ENCODE measurements around the gene PDZD4.

Gene PDZD4

GRCh38 chrX:153862369-153863250, 32.3 kb upstream of the PDZD4 start:
- Histone ChIP-seq H2BK120ac (ENCODE audit: low read depth, low read length) (no peak overlapping the region), H3K79me1 (ENCODE audit: low read length) (no peaks in the 10 kb centered on the region), H3K27ac (ENCODE audit: low read depth, low read length) (no peak overlapping the region), H3K4ac (ENCODE audit: low read depth, low read length) (no peak overlapping the region), H2BK5ac (ENCODE audit: low read length) (no peak overlapping the region), H3K4me1 (ENCODE audit: control insufficient read depth, low read depth, low read length) (no peaks in the 10 kb centered on the region), H4K8ac (ENCODE audit: low read depth, low read length) (no peak overlapping the region), H3K56ac (ENCODE audit: low read length) (no peak overlapping the region), H3K27me3 (ENCODE audit: insufficient read depth, low read length, poor library complexity) (no peaks in the 10 kb centered on the region), H3K79me2 (ENCODE audit: control insufficient read depth, insufficient read depth, low read length) (no peaks in the 10 kb centered on the region), H3K18ac (ENCODE audit: low read length) (no peak overlapping the region), H3K4me3 (ENCODE audit: low read length) (no peak overlapping the region), H4K5ac (ENCODE audit: low read length) (no peak overlapping the region), H3K36me3 (ENCODE audit: control insufficient read depth, insufficient read depth, low read length) (no peaks in the 10 kb centered on the region), H2BK15ac (replicated peaks; ENCODE audit: low read depth) (no peak overlapping the region), H3K23ac (ENCODE audit: low read length) (no peak overlapping the region), H3K4me2 (ENCODE audit: low read length) (no peak overlapping the region), H3K9ac (ENCODE audit: low read length) (no peak overlapping the region), H2AK5ac (ENCODE audit: low read length) (no peak overlapping the region)
- no peak for DNase-seq
- WGBS (ENCODE audit: extremely low coverage, insufficient coverage, low lambda C conversion rate) = no CpG with 5 or more reads among the region's 22 CpGs

- H3K36me3 ChIP-seq (ENCODE audit: control insufficient read depth, insufficient read depth, low read length) = no peaks in the 10 kb centered on the region
- WGBS (ENCODE audit: extremely low coverage, insufficient coverage, low lambda C conversion rate) = no CpG with 5 or more reads among the region's 21 CpGs
- no peak overlapping the region for H3K4me2 ChIP-seq (ENCODE audit: low read length)
Observed at GRCh38 chrX:153861733-153862310, 31.5 kb upstream of the PDZD4 start.

GRCh38 chrX:153861151-153861550, 30.8 kb upstream of the PDZD4 start:
- WGBS (ENCODE audit: extremely low coverage, insufficient coverage, low lambda C conversion rate) = no CpG with 5 or more reads among the region's 10 CpGs
- Histone ChIP-seq H3K56ac (ENCODE audit: low read length) (no peak overlapping the region), H3K27ac (ENCODE audit: low read depth, low read length) (no peak overlapping the region), H3K18ac (ENCODE audit: low read length) (no peak overlapping the region), H2BK120ac (ENCODE audit: low read depth, low read length) (no peak overlapping the region), H3K79me1 (ENCODE audit: low read length) (no peaks in the 10 kb centered on the region), H2BK15ac (replicated peaks; ENCODE audit: low read depth) (no peak overlapping the region), H3K79me2 (ENCODE audit: control insufficient read depth, insufficient read depth, low read length) (no peaks in the 10 kb centered on the region), H3K23ac (ENCODE audit: low read length) (no peak overlapping the region), H3K27me3 (ENCODE audit: insufficient read depth, low read length, poor library complexity) (no peaks in the 10 kb centered on the region), H2AK5ac (ENCODE audit: low read length) (no peak overlapping the region), H3K4me3 (ENCODE audit: low read length) (no peak overlapping the region), H3K4me1 (ENCODE audit: control insufficient read depth, low read depth, low read length) (no peaks in the 10 kb centered on the region), H4K5ac (ENCODE audit: low read length) (no peak overlapping the region), H3K4me2 (ENCODE audit: low read length) (no peak overlapping the region), H3K36me3 (ENCODE audit: control insufficient read depth, insufficient read depth, low read length) (no peaks in the 10 kb centered on the region), H2BK5ac (ENCODE audit: low read length) (no peak overlapping the region), H3K4ac (ENCODE audit: low read depth, low read length) (no peak overlapping the region), H4K8ac (ENCODE audit: low read depth, low read length) (no peak overlapping the region), H3K9ac (ENCODE audit: low read length) (no peak overlapping the region)
- no peak for DNase-seq

More at GRCh38 chrX:153861733-153862310, 31.5 kb upstream of the PDZD4 start:
- no peaks in the 10 kb centered on the region for H3K4me1 ChIP-seq (ENCODE audit: control insufficient read depth, low read depth, low read length)
- no peak overlapping the region for H3K9ac ChIP-seq (ENCODE audit: low read length)
- no peak for DNase-seq
- H2BK15ac ChIP-seq (replicated peaks; ENCODE audit: low read depth) = no peak overlapping the region
- H4K8ac ChIP-seq (ENCODE audit: low read depth, low read length) = no peak overlapping the region
- H2BK120ac ChIP-seq (ENCODE audit: low read depth, low read length) = no peak overlapping the region
- H3K4me3 ChIP-seq (ENCODE audit: low read length) = no peak overlapping the region
- H3K56ac ChIP-seq (ENCODE audit: low read length) = no peak overlapping the region
- H2BK5ac ChIP-seq (ENCODE audit: low read length) = no peak overlapping the region
- H3K18ac ChIP-seq (ENCODE audit: low read length) = no peak overlapping the region
- no peak overlapping the region for H4K5ac ChIP-seq (ENCODE audit: low read length)
- H3K23ac ChIP-seq (ENCODE audit: low read length) = no peak overlapping the region
- no peaks in the 10 kb centered on the region for H3K27me3 ChIP-seq (ENCODE audit: insufficient read depth, low read length, poor library complexity)
- H3K4ac ChIP-seq (ENCODE audit: low read depth, low read length) = no peak overlapping the region
- no peaks in the 10 kb centered on the region for H3K79me2 ChIP-seq (ENCODE audit: control insufficient read depth, insufficient read depth, low read length)
- no peak overlapping the region for H3K27ac ChIP-seq (ENCODE audit: low read depth, low read length)
- no peak overlapping the region for H2AK5ac ChIP-seq (ENCODE audit: low read length)
- no peaks in the 10 kb centered on the region for H3K79me1 ChIP-seq (ENCODE audit: low read length)

- no peak overlapping the region for H3K9ac ChIP-seq (ENCODE audit: low read length)
- no peak overlapping the region for H2BK120ac ChIP-seq (ENCODE audit: low read depth, low read length)
- no peaks in the 10 kb centered on the region for H3K27me3 ChIP-seq (ENCODE audit: insufficient read depth, low read length, poor library complexity)
- H3K27ac ChIP-seq (ENCODE audit: low read depth, low read length) = no peak overlapping the region
- no peak overlapping the region for H4K5ac ChIP-seq (ENCODE audit: low read length)
- no peaks in the 10 kb centered on the region for H3K79me1 ChIP-seq (ENCODE audit: low read length)
- no peaks in the 10 kb centered on the region for H3K4me1 ChIP-seq (ENCODE audit: control insufficient read depth, low read depth, low read length)
- H3K4me2 ChIP-seq (ENCODE audit: low read length) = no peak overlapping the region
- no peak for DNase-seq
- H2BK5ac ChIP-seq (ENCODE audit: low read length) = no peak overlapping the region
- H3K79me2 ChIP-seq (ENCODE audit: control insufficient read depth, insufficient read depth, low read length) = no peaks in the 10 kb centered on the region
- no peak overlapping the region for H2AK5ac ChIP-seq (ENCODE audit: low read length)
- H3K36me3 ChIP-seq (ENCODE audit: control insufficient read depth, insufficient read depth, low read length) = no peaks in the 10 kb centered on the region
- no peak overlapping the region for H3K56ac ChIP-seq (ENCODE audit: low read length)
- H3K4me3 ChIP-seq (ENCODE audit: low read length) = no peak overlapping the region
- no peak overlapping the region for H3K23ac ChIP-seq (ENCODE audit: low read length)
- no peak overlapping the region for H3K4ac ChIP-seq (ENCODE audit: low read depth, low read length)
- H3K18ac ChIP-seq (ENCODE audit: low read length) = no peak overlapping the region
- H2BK15ac ChIP-seq (replicated peaks; ENCODE audit: low read depth) = no peak overlapping the region
- WGBS (ENCODE audit: extremely low coverage, insufficient coverage, low lambda C conversion rate) = no CpG with 5 or more reads among the region's 2 CpGs
- H4K8ac ChIP-seq (ENCODE audit: low read depth, low read length) = no peak overlapping the region
Observed at GRCh38 chrX:153857348-153857903, 27.1 kb upstream of the PDZD4 start.

GRCh38 chrX:153854702-153855101, 24.4 kb upstream of the PDZD4 start:
- Histone ChIP-seq H4K8ac (ENCODE audit: low read depth, low read length) (no peak overlapping the region), H2BK120ac (ENCODE audit: low read depth, low read length) (no peak overlapping the region), H4K5ac (ENCODE audit: low read length) (no peak overlapping the region), H3K79me2 (ENCODE audit: control insufficient read depth, insufficient read depth, low read length) (no peaks in the 10 kb centered on the region), H2AK5ac (ENCODE audit: low read length) (no peak overlapping the region), H2BK15ac (replicated peaks; ENCODE audit: low read depth) (no peak overlapping the region), H3K18ac (ENCODE audit: low read length) (no peak overlapping the region), H3K4ac (ENCODE audit: low read depth, low read length) (no peak overlapping the region), H3K27me3 (ENCODE audit: insufficient read depth, low read length, poor library complexity) (no peaks in the 10 kb centered on the region), H3K9ac (ENCODE audit: low read length) (no peak overlapping the region), H3K36me3 (ENCODE audit: control insufficient read depth, insufficient read depth, low read length) (no peaks in the 10 kb centered on the region), H3K27ac (ENCODE audit: low read depth, low read length) (no peak overlapping the region), H3K4me2 (ENCODE audit: low read length) (no peak overlapping the region), H2BK5ac (ENCODE audit: low read length) (no peak overlapping the region), H3K56ac (ENCODE audit: low read length) (peak overlapping the region; percentile 49), H3K23ac (ENCODE audit: low read length) (no peak overlapping the region), H3K4me1 (ENCODE audit: control insufficient read depth, low read depth, low read length) (no peaks in the 10 kb centered on the region), H3K4me3 (ENCODE audit: low read length) (no peak overlapping the region), H3K79me1 (ENCODE audit: low read length) (no peaks in the 10 kb centered on the region)
- DNase-seq = peak; percentile 73
- WGBS (ENCODE audit: extremely low coverage, insufficient coverage, low lambda C conversion rate) = no CpG with 5 or more reads among the region's 9 CpGs
